OCI-LY1 (cell line): Measurements from ENCODE around the gene MYMK.

Experiments used
- H2AFZ ChIP-seq: fragments of 200-600 bp; sonication (generic), shearing (Covaris generic); 2 replicates; pipeline ENCODE4 v1.6.0; 2014; ENCODE audit warnings: antibody characterized with exemption, mild to moderate bottlenecking, low read length
- H3F3A ChIP-seq: fragments of 200-600 bp; sonication (generic), shearing (Covaris generic); 2 replicates; pipeline ENCODE4 v1.6.0; 2014; ENCODE audit warnings: mild to moderate bottlenecking, antibody characterized with exemption, low read length, moderate library complexity; ENCODE audit not compliant: insufficient read depth
- H3K27ac ChIP-seq: fragments of 200-600 bp; sonication (generic); 2 replicates; pipeline ENCODE4 v1.5.1; 2014; ENCODE audit warnings: low read length, mixed run types, mild to moderate bottlenecking, low read depth; ENCODE audit not compliant: poor library complexity, severe bottlenecking
- H3K27me3 ChIP-seq: fragments of 200-600 bp; sonication (generic); 2 replicates; pipeline ENCODE4 v1.6.0; 2014; ENCODE audit warnings: antibody characterized with exemption, mild to moderate bottlenecking, low read length, moderate library complexity; ENCODE audit not compliant: insufficient read depth
- H3K36me3 ChIP-seq: fragments of 200-600 bp; sonication (generic); 2 replicates; pipeline ENCODE4 v1.6.1; 2014; ENCODE audit warnings: mild to moderate bottlenecking, antibody characterized with exemption, low read length, moderate library complexity, mixed read lengths; ENCODE audit not compliant: insufficient read depth
- H3K4me1 ChIP-seq: fragments of 200-600 bp; sonication (generic); 2 replicates; pipeline ENCODE4 v1.5.1; 2014; ENCODE audit warnings: mild to moderate bottlenecking, low read length, moderate library complexity; ENCODE audit not compliant: insufficient read depth, severe bottlenecking
- H3K4me2 ChIP-seq: fragments of 200-600 bp; sonication (generic), shearing (Covaris generic); 2 replicates; pipeline ENCODE4 v1.6.1; 2014; ENCODE audit warnings: low read length
- H3K4me3 ChIP-seq: fragments of 200-600 bp; sonication (generic); 2 replicates; pipeline ENCODE4 v1.5.1; 2014; ENCODE audit warnings: low read length, low read depth, mild to moderate bottlenecking, mixed read lengths; ENCODE audit not compliant: poor library complexity, severe bottlenecking
- H3K79me2 ChIP-seq: fragments of 200-600 bp; shearing (Covaris generic); 2 replicates; pipeline ENCODE4 v1.6.1; 2016; ENCODE audit warnings: mixed run types, low read length, mixed read lengths; ENCODE audit not compliant: insufficient read depth
- H3K9ac ChIP-seq: fragments of 200-600 bp; sonication (generic), shearing (Covaris generic); 2 replicates; pipeline ENCODE4 v1.6.1; 2014; ENCODE audit warnings: mild to moderate bottlenecking, low read length, mixed read lengths
- H3K9me2 ChIP-seq: fragments of 200-600 bp; sonication (generic), shearing (Covaris generic); 2 replicates; pipeline ENCODE4 v1.6.1; 2014; ENCODE audit warnings: low read depth, mild to moderate bottlenecking, low read length, mixed read lengths
- H3K9me3 ChIP-seq: fragments of 200-600 bp; shearing (Covaris generic); 2 replicates; pipeline ENCODE4 v1.6.1; 2014; ENCODE audit warnings: low read length, mixed read lengths
- H4K20me1 ChIP-seq: fragments of 200-600 bp; sonication (generic), shearing (Covaris generic); 2 replicates; pipeline ENCODE4 v1.6.0; 2016; ENCODE audit warnings: mild to moderate bottlenecking, low read length; ENCODE audit not compliant: insufficient read depth
- CTCF ChIP-seq: fragments of 200-600 bp; sonication (generic), shearing (Covaris generic); IDR thresholded peaks from 2 replicates; pipeline ENCODE4 v1.5.1; 2017; ENCODE audit warnings: mild to moderate bottlenecking, antibody characterized with exemption, low read length, moderate library complexity, mixed read lengths
- EZH2 ChIP-seq: fragments of 200-600 bp; sonication (generic), shearing (Covaris generic); IDR thresholded peaks from 2 replicates; pipeline ENCODE4 v1.8.0; 2017; ENCODE audit warnings: borderline replicate concordance, mixed run types, mild to moderate bottlenecking, antibody characterized with exemption, low read length, moderate library complexity, mixed read lengths

The MYMK gene

DNA sequence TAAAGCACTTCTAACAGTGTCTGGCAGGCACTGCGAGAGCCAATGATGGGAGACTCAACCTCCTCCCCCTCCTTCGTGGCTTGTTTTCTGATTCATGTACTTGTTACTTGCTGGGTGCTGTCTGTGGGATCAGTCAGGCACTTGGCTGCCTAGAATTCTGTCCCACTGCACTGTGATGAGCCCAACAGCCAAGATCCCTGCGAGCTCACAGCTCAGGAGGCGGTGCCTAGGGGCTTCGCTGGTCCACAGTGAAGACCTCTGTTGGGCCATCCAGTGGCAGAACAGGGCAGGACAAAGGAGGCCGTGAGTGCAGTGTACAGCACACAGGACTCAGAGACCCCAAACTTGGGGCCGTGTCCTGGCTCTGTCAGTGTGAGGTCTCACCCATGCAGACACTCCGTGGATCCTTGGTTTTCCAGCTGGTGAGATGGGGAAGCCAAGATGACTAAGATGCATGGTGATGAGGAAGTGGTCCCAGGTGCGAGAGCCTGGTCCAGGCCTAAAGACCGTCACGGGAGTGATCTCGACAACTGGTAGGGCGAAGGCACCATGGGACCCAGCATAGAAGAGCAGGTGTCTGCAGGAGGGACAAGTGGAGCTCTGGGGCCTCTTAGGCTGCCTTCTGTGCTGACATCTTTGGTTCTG lies 19.5 kb downstream of the MYMK start:
- peaks cover 20% of the 10 kb centered on the region; the same call in 1 of the 2 replicates for H3K27me3 ChIP-seq
- no peaks in the 10 kb centered on the region for H3K4me1 ChIP-seq
- no peak overlapping the region for H3K9ac ChIP-seq
- no peak overlapping the region for H3K4me3 ChIP-seq
- H3K27ac ChIP-seq = no peak overlapping the region
- peaks cover 6% of the 10 kb centered on the region; the same call in 1 of the 2 replicates for H3K9me3 ChIP-seq
- H4K20me1 ChIP-seq = no peaks in the 10 kb centered on the region
- no peaks in the 10 kb centered on the region for H3K79me2 ChIP-seq
- no peak for TF ChIP-seq EZH2
- no peak for TF ChIP-seq CTCF
- H3F3A ChIP-seq = no peaks in the 10 kb centered on the region
- H3K4me2 ChIP-seq = no peak overlapping the region
- H2AFZ ChIP-seq = no peak overlapping the region
- no peaks in the 10 kb centered on the region for H3K9me2 ChIP-seq
- no peaks in the 10 kb centered on the region; the same call in 1 of the 2 replicates for H3K36me3 ChIP-seq

- Histone ChIP-seq H3K4me1 (no peaks in the 10 kb centered on the region), H3K36me3 (no peaks in the 10 kb centered on the region; the same call in 1 of the 2 replicates), H3K27ac (no peak overlapping the region), H3K4me3 (no peak overlapping the region), H3K9ac (no peak overlapping the region), H4K20me1 (no peaks in the 10 kb centered on the region), H3K9me3 (peaks cover 6% of the 10 kb centered on the region; the same call in 1 of the 2 replicates), H3F3A (no peaks in the 10 kb centered on the region), H3K27me3 (peaks cover 16% of the 10 kb centered on the region; the same call in 1 of the 2 replicates), H3K4me2 (no peak overlapping the region), H2AFZ (no peak overlapping the region), H3K79me2 (no peaks in the 10 kb centered on the region), H3K9me2 (no peaks in the 10 kb centered on the region)
- TF ChIP-seq EZH2 = no peak
- TF ChIP-seq CTCF = no peak
Observed at GRCh38 chr9:133502112-133502511, 22.6 kb downstream of the MYMK start.

DNA sequence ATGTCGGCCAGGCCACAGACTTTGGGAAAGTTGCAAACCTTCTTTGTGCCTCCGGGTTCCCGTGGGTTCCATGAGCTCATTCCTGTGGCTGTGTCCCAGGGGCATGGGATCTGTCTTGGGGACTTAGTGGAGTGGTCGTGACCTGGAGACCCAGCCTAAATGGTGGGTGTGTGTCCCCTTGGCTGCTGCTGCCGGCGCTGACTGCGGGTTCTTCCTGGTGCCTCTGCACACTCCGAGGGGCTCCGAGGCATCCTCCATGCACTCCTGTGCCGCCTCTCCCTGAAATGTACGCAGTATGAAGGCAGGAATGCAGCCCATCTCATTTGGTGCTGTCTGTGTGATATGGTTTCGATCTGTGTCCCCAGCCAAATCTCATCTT lies 24.9 kb downstream of the MYMK start:
- Histone ChIP-seq H3K4me3 (no peak overlapping the region), H2AFZ (no peak overlapping the region), H3K27me3 (peaks cover 12% of the 10 kb centered on the region; the same call in 1 of the 2 replicates), H3K9ac (no peak overlapping the region), H3F3A (no peaks in the 10 kb centered on the region), H3K4me1 (no peaks in the 10 kb centered on the region), H3K9me2 (no peaks in the 10 kb centered on the region), H3K4me2 (no peak overlapping the region), H3K36me3 (no peaks in the 10 kb centered on the region; the same call in 1 of the 2 replicates), H3K79me2 (no peaks in the 10 kb centered on the region), H3K27ac (no peak overlapping the region), H4K20me1 (no peaks in the 10 kb centered on the region), H3K9me3 (peaks cover 6% of the 10 kb centered on the region; the same call in 1 of the 2 replicates)
- TF ChIP-seq EZH2 (no peak), CTCF (no peak)
